ENCODE data around the gene BTNL3.
"Not testable (repeated sequence)": the region's sequence is repeated elsewhere in the genome, so short reads cannot be mapped to it uniquely, and the experiment has no call there.

The BTNL3 gene

GRCh38 chr5:181024245-181025064, 35.8 kb downstream of the BTNL3 start:
- DNase-seq, result no peak

- DNase-seq, result no peak
Observed at GRCh38 chr5:181027452-181028031, 38.9 kb downstream of the BTNL3 start.

DNA sequence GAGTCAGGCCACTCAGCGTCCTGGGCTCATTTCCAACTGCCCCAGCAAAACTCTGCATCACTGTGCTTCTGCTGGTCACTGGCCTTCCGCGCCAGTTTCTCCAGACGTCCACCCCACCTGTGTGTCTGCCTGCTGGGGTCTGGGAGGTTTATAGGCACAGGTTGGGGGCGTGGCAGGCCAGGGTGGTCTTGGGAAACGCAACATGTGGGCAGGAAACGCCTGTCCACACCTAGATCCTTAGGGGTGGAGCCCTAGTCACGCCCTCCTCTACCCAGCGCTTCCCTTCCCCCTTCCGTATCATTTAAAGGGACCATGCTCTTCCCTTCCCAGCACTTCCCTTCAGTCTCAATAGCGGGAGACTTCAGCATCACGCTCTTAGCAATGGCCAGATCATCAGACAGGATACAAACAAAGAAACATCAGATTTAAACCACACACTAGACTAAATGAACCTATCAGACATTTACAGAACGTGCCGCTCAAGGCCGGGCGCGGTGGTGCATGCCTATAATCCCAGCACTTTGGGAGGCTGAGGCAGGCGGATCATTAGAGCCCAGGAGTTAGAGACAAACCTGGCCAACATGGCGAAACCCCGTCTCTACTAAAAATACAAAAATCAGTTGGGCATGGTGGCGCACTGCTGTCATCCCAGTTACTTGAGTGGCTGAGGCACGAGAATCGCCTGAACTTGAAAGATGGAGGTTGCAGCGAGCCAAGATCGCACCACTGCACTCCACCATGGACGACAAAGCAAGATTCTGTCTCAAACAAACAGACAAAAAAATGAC, 39.6 kb downstream of the BTNL3 start:
- no peak for DNase-seq

- DNase-seq, result no peak
Observed at GRCh38 chr5:181031716-181032115, 43.1 kb downstream of the BTNL3 start.

GRCh38 chr5:181035991-181036815, 47.6 kb downstream of the BTNL3 start:
- no peak for DNase-seq

DNA sequence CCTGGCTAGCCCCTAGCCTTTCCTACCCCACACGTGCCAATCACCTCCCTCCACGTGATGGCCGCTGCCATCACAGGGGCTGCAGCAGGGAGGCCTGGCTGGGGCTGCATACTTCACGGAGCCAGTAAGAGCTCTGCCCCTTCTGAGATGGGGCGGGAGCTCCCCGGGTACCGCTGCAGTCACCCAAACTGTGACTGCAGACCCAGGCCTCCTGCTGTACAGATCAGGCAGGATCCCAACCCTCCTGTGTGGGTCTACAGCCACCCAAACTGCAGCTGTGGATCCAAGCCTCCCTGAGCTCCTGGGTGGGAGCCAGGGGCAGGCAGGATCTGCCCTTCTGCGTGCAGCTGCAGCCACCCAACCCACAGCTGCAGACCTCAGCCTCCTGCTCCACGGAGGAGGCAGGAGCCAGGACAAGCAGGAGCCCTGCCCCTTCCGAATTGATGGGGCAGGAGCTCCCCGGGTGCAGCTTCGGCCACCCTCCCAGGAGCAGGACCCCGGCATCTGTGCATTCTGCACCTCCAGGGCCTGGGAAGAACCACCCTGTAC, 48.2 kb downstream of the BTNL3 start:
- DNase-seq, result no peak

DNA sequence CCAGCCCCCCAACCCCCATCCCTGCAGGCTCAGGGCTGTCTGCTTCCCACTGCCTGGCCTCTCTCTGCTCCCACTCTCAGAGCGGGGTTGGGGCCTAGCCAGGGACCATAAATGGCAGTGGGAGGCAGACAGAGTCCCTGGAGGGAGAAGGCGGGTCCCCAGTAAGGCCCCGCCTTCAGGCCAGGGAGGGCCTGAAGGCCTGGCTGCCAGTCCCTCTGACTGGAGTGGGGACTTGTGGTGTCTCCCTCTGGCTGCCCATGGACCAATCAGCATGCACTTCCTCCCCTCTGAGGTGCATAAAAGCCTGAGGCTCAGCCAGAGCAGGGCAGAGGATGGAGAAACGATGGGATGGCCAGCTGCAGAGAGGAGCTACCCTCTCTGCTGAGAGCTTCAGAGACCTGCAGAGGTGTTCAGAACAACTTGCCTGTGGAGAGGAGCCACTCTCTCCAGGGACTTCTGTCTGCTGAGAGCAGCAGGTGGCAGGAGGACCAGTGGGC, 48.8 kb downstream of the BTNL3 start:
- DNase-seq, result no peak

GRCh38 chr5:181039471-181039870, 50.8 kb downstream of the BTNL3 start:
- DNase-seq, result no peak

DNA sequence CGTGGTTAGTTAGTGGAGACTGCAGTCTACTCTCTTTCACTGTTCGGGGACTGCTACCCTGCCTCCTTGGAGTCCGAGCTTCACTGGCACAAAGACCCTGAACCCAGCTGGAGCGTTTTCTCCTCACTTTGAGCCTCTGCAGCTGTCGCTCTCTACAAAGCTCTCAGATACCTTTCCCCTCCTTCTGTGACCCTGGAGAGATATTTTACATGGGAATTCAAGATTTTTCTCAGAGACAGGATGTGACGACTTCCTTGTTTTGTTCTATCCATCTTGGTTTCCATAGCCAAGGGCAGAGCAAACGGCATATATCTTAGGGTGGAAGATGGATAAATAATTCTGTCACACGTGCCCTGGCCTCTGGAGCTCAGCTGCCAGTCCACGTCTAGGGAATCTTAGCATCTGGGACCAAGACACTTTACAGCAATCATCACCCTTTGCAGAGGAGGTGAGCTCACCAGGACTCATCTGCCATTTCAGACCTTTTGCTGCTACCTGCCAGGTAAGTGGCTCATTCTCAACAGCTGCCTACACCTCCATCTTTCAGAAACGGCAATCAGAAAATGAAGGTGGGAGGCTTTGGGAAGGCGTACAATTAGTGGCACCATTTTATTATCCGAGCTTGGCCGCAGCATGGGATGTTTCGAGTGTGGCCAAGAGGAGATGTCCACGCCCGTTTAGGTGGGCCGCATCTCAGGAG, 51.4 kb downstream of the BTNL3 start, which contains the start of gene BTNL9:
BTNL9 (plus strand) TSS at position 336 of the 700 bp plus-strand sequence. CDS start 5,224 bp downstream, outside the sequence.
- DNase-seq, result no peak

DNA sequence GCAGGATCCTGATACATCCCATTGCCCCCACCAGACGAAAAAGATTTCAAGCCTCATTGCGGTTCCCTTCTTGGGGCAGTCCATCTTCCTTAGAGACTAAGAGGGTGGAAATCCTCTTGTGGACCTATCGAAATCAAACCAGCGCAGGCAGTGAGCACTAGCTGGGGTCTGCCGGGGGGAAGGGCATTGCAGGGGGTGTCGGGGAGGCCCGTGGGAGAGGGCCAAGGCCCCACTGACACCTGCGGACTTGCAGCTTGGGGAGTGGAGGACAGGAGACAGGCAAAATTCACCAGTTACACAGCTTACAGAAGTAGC, 51.9 kb downstream of the BTNL3 start:
- DNase-seq, result no peak

GRCh38 chr5:181041043-181041442, 52.4 kb downstream of the BTNL3 start:
- no peak for DNase-seq

DNA sequence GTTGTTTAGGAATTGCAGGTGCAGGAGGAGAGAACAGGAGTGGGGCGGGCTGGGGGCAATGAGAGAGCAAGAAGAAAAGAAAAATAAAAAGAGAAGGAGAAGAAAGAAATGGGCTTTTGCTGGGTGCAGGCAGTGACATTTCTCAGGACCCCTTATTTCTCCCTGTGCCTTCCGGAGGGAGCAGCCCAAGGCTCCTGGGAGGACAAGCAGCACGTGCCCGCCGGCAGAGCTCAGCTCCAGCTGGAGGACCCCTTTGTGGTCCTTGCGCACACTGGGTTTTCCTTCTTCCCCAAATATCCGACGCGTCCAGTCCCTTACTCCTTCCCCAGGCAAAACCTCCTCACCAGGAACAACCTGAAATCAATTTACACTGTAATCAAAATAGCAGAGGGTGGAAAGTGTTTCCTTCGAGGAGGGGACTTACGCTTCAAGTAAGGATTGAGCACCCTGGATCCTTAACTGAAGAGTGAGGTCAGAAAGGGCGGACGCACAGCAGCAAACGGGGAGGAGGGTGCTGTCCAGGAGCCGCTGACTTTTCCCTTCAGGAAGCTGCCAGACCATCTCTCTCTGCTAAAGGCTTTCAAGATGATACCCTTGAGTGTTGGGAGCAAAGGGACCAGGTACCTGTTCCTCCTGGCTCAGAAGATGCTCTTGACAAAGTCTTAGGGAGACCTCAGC, 53.5 kb downstream of the BTNL3 start:
- no peak for DNase-seq

GRCh38 chr5:181042722-181043121, 54.1 kb downstream of the BTNL3 start:
- no peak for DNase-seq

- DNase-seq, result no peak
Observed at GRCh38 chr5:181043285-181044092, 54.8 kb downstream of the BTNL3 start.

DNA sequence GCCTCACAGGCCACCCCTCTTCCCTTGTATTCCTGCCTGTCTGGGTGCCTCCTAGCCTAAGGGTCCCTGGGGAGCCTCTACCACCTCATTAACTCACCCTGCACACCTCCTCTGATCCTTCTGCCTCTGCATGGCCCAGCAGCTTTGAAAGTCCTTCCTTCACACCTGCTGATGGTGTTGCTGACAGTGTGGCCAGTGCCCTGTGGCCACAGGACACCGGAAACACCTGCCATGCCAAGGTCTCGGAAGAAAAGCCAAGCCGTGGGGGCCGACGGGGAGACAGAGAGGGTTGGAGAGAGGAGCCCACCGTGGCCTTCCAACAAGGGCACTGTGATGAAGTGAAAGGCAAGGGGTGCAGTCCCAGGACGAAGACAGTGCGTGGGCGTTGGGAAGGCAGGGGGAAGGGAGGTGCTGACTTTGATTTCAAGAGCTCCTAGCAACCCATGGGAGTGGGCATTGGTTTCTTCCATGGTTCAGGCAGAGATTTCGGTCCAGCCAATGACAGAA, 55.5 kb downstream of the BTNL3 start:
- no peak for DNase-seq

DNA sequence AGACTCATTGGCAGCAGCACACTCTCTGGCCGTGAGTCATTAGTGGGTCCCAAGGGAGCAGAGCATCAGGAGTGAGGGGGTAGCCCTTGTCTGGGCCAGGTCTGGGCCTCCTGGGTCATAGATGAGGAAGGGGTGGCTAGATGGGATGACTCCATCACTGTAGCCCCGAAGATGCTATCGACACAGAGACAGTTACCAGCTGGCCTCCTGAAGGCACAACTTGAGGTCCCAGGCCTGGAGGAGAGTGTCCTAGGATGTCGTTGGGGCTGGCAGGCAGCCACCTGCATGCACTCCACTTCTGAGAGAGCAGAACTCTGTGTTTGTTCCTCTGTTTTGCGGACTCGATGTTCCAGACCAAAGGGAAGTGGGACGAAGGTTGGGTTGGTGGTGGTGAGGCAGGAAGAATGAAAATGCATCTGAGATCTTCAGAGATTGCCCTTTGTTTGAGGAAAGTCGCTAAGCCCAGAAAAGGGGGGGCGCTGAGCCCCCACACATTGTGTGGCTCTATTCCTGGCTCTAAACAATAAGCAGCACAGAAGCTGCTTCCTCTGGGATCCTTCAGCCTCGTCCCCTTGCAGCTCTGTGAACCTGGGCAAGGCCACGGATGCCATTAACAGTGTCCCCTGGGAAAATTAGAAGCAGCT, 56.1 kb downstream of the BTNL3 start:
- DNase-seq, result no peak

GRCh38 chr5:181045316-181045715, 56.7 kb downstream of the BTNL3 start:
- no peak for DNase-seq

DNA sequence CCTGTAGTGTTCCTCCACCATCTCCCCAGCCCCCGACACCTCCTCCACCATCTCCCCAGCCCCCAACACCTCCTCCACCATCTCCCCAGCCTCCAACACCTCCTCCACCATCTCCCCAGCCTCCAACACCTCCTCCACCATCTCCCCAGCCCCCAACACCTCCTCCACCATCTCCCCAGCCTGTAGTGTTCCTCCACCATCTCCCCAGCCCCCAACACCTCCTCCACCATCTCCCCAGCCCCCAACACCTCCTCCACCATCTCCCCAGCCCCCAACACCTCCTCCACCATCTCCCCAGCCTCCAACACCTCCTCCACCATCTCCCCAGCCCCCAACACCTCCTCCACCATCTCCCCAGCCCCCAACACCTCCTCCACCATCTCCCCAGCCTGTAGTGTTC, 57.2 kb downstream of the BTNL3 start:
- DNase-seq, result not testable (repeated sequence)

DNA sequence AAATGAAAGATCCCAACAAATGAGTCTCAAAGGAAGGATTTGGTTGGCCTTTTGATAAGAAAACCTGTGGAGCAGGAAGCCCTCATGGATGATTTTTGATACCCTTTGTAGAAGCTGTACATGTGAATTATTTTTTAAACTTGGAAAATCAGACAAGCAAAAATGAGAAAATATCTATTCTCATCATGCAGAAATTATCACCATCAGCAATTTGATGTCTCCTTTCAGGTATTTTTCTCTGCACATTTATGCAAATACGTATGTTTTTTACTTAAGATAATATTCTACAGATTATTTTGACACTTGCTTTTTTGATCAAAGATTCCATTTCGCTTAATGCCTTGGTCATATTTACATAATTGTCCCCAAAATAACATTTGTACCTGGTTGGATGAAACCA, 58.6 kb downstream of the BTNL3 start:
- no peak for DNase-seq

- DNase-seq, result no peak
Observed at GRCh38 chr5:181047921-181048320, 59.3 kb downstream of the BTNL3 start.
